Ascending aorta (tissue), 2 donors: Measurements from ENCODE around the gene METRN. TPM values are rescaled to one million over a fixed set of nuclear protein-coding genes. Genes with fewer than 3 reads are reported as not detected.

Experiments
- DNase-seq, 2 donors: peaks; one replicate each; pipeline ENCODE4 v3.0.0-alpha.2; 2019; ENCODE audit warnings: low spot score in 2 of 2
- H3K27ac ChIP-seq, 2 donors: fragments of 200-600 bp; sonication (generic); one replicate each; pipeline ENCODE4 v1.5.1; 2016 to 2017; ENCODE audit warnings: mild to moderate bottlenecking in 1 of 2
- H3K27me3 ChIP-seq: fragments of 200-600 bp; sonication (generic); one replicate; pipeline ENCODE4 v1.5.1; 2017
- H3K36me3 ChIP-seq, 2 donors: fragments of 200-600 bp; sonication (generic); one replicate each; pipeline ENCODE4 v1.5.1; 2016
- H3K4me1 ChIP-seq, 2 donors: fragments of 200-600 bp; sonication (generic); one replicate each; pipeline ENCODE4 v1.5.1; 2016 to 2017; ENCODE audit warnings: mild to moderate bottlenecking in 1 of 2
- H3K4me3 ChIP-seq, 2 donors: fragments of 200-600 bp; sonication (generic); one replicate each; pipeline ENCODE4 v1.5.1; 2016 to 2017; ENCODE audit warnings: mild to moderate bottlenecking in 1 of 2
- H3K9me3 ChIP-seq, 2 donors: fragments of 200-600 bp; sonication (generic); one replicate each; pipeline ENCODE4 v1.5.1; 2016
- CTCF ChIP-seq, 3 experiments: fragments of 200-600 bp in 2 of 3; fragments of 450-650 bp in 1 of 3; sonication (generic) in 2 of 3; IDR thresholded peaks; one replicate each; pipeline ENCODE4 v1.5.1; 2016 to 2019; ENCODE audit warnings: antibody characterized with exemption in 3 of 3, mild to moderate bottlenecking in 1 of 3, moderate library complexity in 1 of 3
- intact Hi-C: fragments of 100-400 bp; cut with DNase I; formaldehyde crosslinking; loops from one replicate; pipeline ENCODE4 v1.15.1; 2023
- total RNA-seq: library from RNA; depleted of rRNA; stranded (reverse); fragments of >200 nt; gene quantifications from one replicate; pipeline ENCODE4 v1.1.0, GENCODE V29; 2016

METRN gene
- total RNA-seq, 1 donor from 2014 or later: 118 TPM

GRCh38 chr16:730666-731509, 16.0 kb downstream of the METRN start:
- Histone ChIP-seq H3K27ac (no peak overlapping the region), H3K4me3 (no peak overlapping the region), H3K9me3 (no peaks in the 10 kb centered on the region), H3K36me3 (peaks cover 32 to 54% of the 10 kb centered on the region in 2 donors), H3K27me3 (peaks cover 13% of the 10 kb centered on the region), H3K4me1 (peaks cover 19 to 22% of the 10 kb centered on the region in 2 donors)
- no peak for TF ChIP-seq CTCF (IDR thresholded peaks at IDR 0.05)
- intact Hi-C loops: no loop called here
- DNase-seq: no peak

DNA sequence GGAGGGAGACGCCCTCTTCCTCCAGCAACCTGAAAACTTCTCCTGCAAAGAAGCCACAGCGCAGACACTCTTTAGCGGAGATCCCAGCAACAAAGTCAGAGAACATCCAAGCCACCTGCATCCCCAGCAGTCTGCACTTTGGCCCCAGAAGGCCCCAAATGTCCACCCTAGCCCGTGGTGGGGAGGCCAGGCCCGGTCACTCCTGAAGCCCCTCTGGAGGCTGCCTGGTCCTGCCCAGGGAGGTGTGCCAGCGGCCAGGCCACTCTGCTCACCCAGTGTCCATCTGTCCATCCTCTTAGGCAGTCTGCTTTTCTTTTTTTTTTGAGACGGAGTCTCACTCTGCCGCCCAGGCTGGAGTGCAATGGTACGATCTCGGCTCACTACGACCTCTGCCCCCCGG, 17.4 kb downstream of the METRN start:
- Histone ChIP-seq H3K27me3 (peaks cover 10% of the 10 kb centered on the region), H3K27ac (no peak overlapping the region), H3K4me1 (peaks cover 13 to 14% of the 10 kb centered on the region in 2 donors), H3K36me3 (peaks cover 43 to 69% of the 10 kb centered on the region in 2 donors), H3K9me3 (no peaks in the 10 kb centered on the region), H3K4me3 (no peak overlapping the region)
- no peak for TF ChIP-seq CTCF (IDR thresholded peaks at IDR 0.05)
- intact Hi-C loops: no loop called here
- DNase-seq: no peak

- DNase-seq: no peak
- Histone ChIP-seq H3K27me3 (peaks cover 4% of the 10 kb centered on the region), H3K36me3 (peaks cover 43 to 75% of the 10 kb centered on the region in 2 donors), H3K4me3 (no peak overlapping the region), H3K4me1 (peaks cover 7 to 8% of the 10 kb centered on the region in 2 donors), H3K27ac (no peak overlapping the region), H3K9me3 (no peaks in the 10 kb centered on the region)
- no peak for TF ChIP-seq CTCF (IDR thresholded peaks at IDR 0.05)
- intact Hi-C loops: no loop called here
Observed at GRCh38 chr16:732936-733335, 18.0 kb downstream of the METRN start.

- TF ChIP-seq CTCF (IDR thresholded peaks at IDR 0.05): peak in 1 of 3 experiments; percentile 13
- H3K4me1 ChIP-seq: peaks cover under 1 to 2% of the 10 kb centered on the region in 2 donors
- no peak for DNase-seq
- H3K9me3 ChIP-seq: no peaks in the 10 kb centered on the region
- intact Hi-C loops: no loop called here
- H3K27me3 ChIP-seq: peaks cover under 1% of the 10 kb centered on the region
- no peak overlapping the region for H3K27ac ChIP-seq
- H3K36me3 ChIP-seq: peaks cover 43 to 76% of the 10 kb centered on the region in 2 donors
- no peak overlapping the region for H3K4me3 ChIP-seq
Observed at GRCh38 chr16:733382-734207, 18.7 kb downstream of the METRN start.

GRCh38 chr16:734208-734980, 19.5 kb downstream of the METRN start:
- no peak for DNase-seq
- H3K27me3 ChIP-seq: no peaks in the 10 kb centered on the region
- intact Hi-C loops: no loop called here
- no peak overlapping the region for H3K4me3 ChIP-seq
- no peak overlapping the region for H3K27ac ChIP-seq
- peaks cover 0 to 2% of the 10 kb centered on the region in 2 donors for H3K4me1 ChIP-seq
- no peaks in the 10 kb centered on the region for H3K9me3 ChIP-seq
- TF ChIP-seq CTCF (IDR thresholded peaks at IDR 0.05): no peak
- H3K36me3 ChIP-seq: peaks cover 43 to 76% of the 10 kb centered on the region in 2 donors
